ENCODE data around the gene NFIB.

The NFIB gene

GRCh38 chr9:14198047-14198840, 115.7 kb downstream of the NFIB start:
- Histone ChIP-seq H3K4me1 (ENCODE audit: control insufficient read depth, low read depth, low read length) (no peaks in the 10 kb centered on the region), H2AK5ac (ENCODE audit: low read length) (no peak overlapping the region), H4K8ac (ENCODE audit: low read depth, low read length) (no peak overlapping the region), H3K18ac (ENCODE audit: low read length) (no peak overlapping the region), H3K9ac (ENCODE audit: low read length) (no peak overlapping the region), H3K79me2 (ENCODE audit: control insufficient read depth, insufficient read depth, low read length) (no peaks in the 10 kb centered on the region), H3K23ac (ENCODE audit: low read length) (no peak overlapping the region), H3K27me3 (ENCODE audit: insufficient read depth, low read length, poor library complexity) (no peaks in the 10 kb centered on the region), H2BK15ac (replicated peaks; ENCODE audit: low read depth) (no peak overlapping the region), H4K5ac (ENCODE audit: low read length) (no peak overlapping the region), H3K27ac (ENCODE audit: low read depth, low read length) (no peak overlapping the region), H3K36me3 (ENCODE audit: control insufficient read depth, insufficient read depth, low read length) (no peaks in the 10 kb centered on the region), H2BK5ac (ENCODE audit: low read length) (no peak overlapping the region), H3K56ac (ENCODE audit: low read length) (no peak overlapping the region), H2BK120ac (ENCODE audit: low read depth, low read length) (no peak overlapping the region), H3K4me2 (ENCODE audit: low read length) (no peak overlapping the region), H3K4me3 (ENCODE audit: low read length) (no peak overlapping the region), H3K79me1 (ENCODE audit: low read length) (no peaks in the 10 kb centered on the region), H3K4ac (ENCODE audit: low read depth, low read length) (no peak overlapping the region)
- WGBS (ENCODE audit: extremely low coverage, insufficient coverage, low lambda C conversion rate), result no CpG with 5 or more reads among the region's 11 CpGs
- no peak for DNase-seq

GRCh38 chr9:14197325-14197858, 116.5 kb downstream of the NFIB start:
- Histone ChIP-seq H2AK5ac (ENCODE audit: low read length) (no peak overlapping the region), H3K27ac (ENCODE audit: low read depth, low read length) (no peak overlapping the region), H2BK15ac (replicated peaks; ENCODE audit: low read depth) (no peak overlapping the region), H3K36me3 (ENCODE audit: control insufficient read depth, insufficient read depth, low read length) (no peaks in the 10 kb centered on the region), H3K79me2 (ENCODE audit: control insufficient read depth, insufficient read depth, low read length) (no peaks in the 10 kb centered on the region), H3K56ac (ENCODE audit: low read length) (no peak overlapping the region), H3K4me2 (ENCODE audit: low read length) (no peak overlapping the region), H3K4me1 (ENCODE audit: control insufficient read depth, low read depth, low read length) (no peaks in the 10 kb centered on the region), H3K18ac (ENCODE audit: low read length) (no peak overlapping the region), H3K23ac (ENCODE audit: low read length) (no peak overlapping the region), H3K9ac (ENCODE audit: low read length) (no peak overlapping the region), H2BK120ac (ENCODE audit: low read depth, low read length) (no peak overlapping the region), H2BK5ac (ENCODE audit: low read length) (no peak overlapping the region), H3K27me3 (ENCODE audit: insufficient read depth, low read length, poor library complexity) (no peaks in the 10 kb centered on the region), H4K8ac (ENCODE audit: low read depth, low read length) (no peak overlapping the region), H4K5ac (ENCODE audit: low read length) (no peak overlapping the region), H3K79me1 (ENCODE audit: low read length) (no peaks in the 10 kb centered on the region), H3K4ac (ENCODE audit: low read depth, low read length) (no peak overlapping the region), H3K4me3 (ENCODE audit: low read length) (no peak overlapping the region)
- DNase-seq, result no peak
- WGBS (ENCODE audit: extremely low coverage, insufficient coverage, low lambda C conversion rate), result no CpG with 5 or more reads among the region's 4 CpGs

- no peaks in the 10 kb centered on the region for H3K79me2 ChIP-seq (ENCODE audit: control insufficient read depth, insufficient read depth, low read length)
- H3K79me1 ChIP-seq (ENCODE audit: low read length), result no peaks in the 10 kb centered on the region
- H3K23ac ChIP-seq (ENCODE audit: low read length), result no peak overlapping the region
- H3K4me3 ChIP-seq (ENCODE audit: low read length), result no peak overlapping the region
- no peak overlapping the region for H3K4me2 ChIP-seq (ENCODE audit: low read length)
- no peak overlapping the region for H4K5ac ChIP-seq (ENCODE audit: low read length)
- H2BK15ac ChIP-seq (replicated peaks; ENCODE audit: low read depth), result no peak overlapping the region
- no peak overlapping the region for H3K27ac ChIP-seq (ENCODE audit: low read depth, low read length)
- H3K4ac ChIP-seq (ENCODE audit: low read depth, low read length), result no peak overlapping the region
- H3K56ac ChIP-seq (ENCODE audit: low read length), result no peak overlapping the region
- no peak overlapping the region for H3K18ac ChIP-seq (ENCODE audit: low read length)
- no peak overlapping the region for H2BK120ac ChIP-seq (ENCODE audit: low read depth, low read length)
- no peak overlapping the region for H2AK5ac ChIP-seq (ENCODE audit: low read length)
- no peaks in the 10 kb centered on the region for H3K36me3 ChIP-seq (ENCODE audit: control insufficient read depth, insufficient read depth, low read length)
- WGBS (ENCODE audit: extremely low coverage, insufficient coverage, low lambda C conversion rate), result no CpG with 5 or more reads among the region's 7 CpGs
- no peak overlapping the region for H4K8ac ChIP-seq (ENCODE audit: low read depth, low read length)
- no peak for DNase-seq
- H3K9ac ChIP-seq (ENCODE audit: low read length), result no peak overlapping the region
- no peaks in the 10 kb centered on the region for H3K27me3 ChIP-seq (ENCODE audit: insufficient read depth, low read length, poor library complexity)
- H2BK5ac ChIP-seq (ENCODE audit: low read length), result no peak overlapping the region
- no peaks in the 10 kb centered on the region for H3K4me1 ChIP-seq (ENCODE audit: control insufficient read depth, low read depth, low read length)
Observed at GRCh38 chr9:14193328-14193990, 120.5 kb downstream of the NFIB start.

GRCh38 chr9:14192556-14192955, 121.4 kb downstream of the NFIB start:
- Histone ChIP-seq H3K4me3 (ENCODE audit: low read length) (no peak overlapping the region), H2AK5ac (ENCODE audit: low read length) (no peak overlapping the region), H3K4me2 (ENCODE audit: low read length) (no peak overlapping the region), H2BK15ac (replicated peaks; ENCODE audit: low read depth) (no peak overlapping the region), H3K9ac (ENCODE audit: low read length) (no peak overlapping the region), H3K79me1 (ENCODE audit: low read length) (no peaks in the 10 kb centered on the region), H3K56ac (ENCODE audit: low read length) (no peak overlapping the region), H3K23ac (ENCODE audit: low read length) (no peak overlapping the region), H2BK5ac (ENCODE audit: low read length) (no peak overlapping the region), H2BK120ac (ENCODE audit: low read depth, low read length) (no peak overlapping the region), H3K79me2 (ENCODE audit: control insufficient read depth, insufficient read depth, low read length) (no peaks in the 10 kb centered on the region), H4K5ac (ENCODE audit: low read length) (no peak overlapping the region), H4K8ac (ENCODE audit: low read depth, low read length) (no peak overlapping the region), H3K27me3 (ENCODE audit: insufficient read depth, low read length, poor library complexity) (no peaks in the 10 kb centered on the region), H3K4me1 (ENCODE audit: control insufficient read depth, low read depth, low read length) (peaks cover 2% of the 10 kb centered on the region), H3K27ac (ENCODE audit: low read depth, low read length) (no peak overlapping the region), H3K18ac (ENCODE audit: low read length) (no peak overlapping the region), H3K36me3 (ENCODE audit: control insufficient read depth, insufficient read depth, low read length) (no peaks in the 10 kb centered on the region), H3K4ac (ENCODE audit: low read depth, low read length) (no peak overlapping the region)
- peak; percentile 36 for DNase-seq
- no CpG with 5 or more reads among the region's 1 CpG for WGBS (ENCODE audit: extremely low coverage, insufficient coverage, low lambda C conversion rate)

- no peak overlapping the region for H2BK120ac ChIP-seq (ENCODE audit: low read depth, low read length)
- no peak overlapping the region for H3K4me2 ChIP-seq (ENCODE audit: low read length)
- H3K79me2 ChIP-seq (ENCODE audit: control insufficient read depth, insufficient read depth, low read length), result no peaks in the 10 kb centered on the region
- peaks cover 2% of the 10 kb centered on the region for H3K4me1 ChIP-seq (ENCODE audit: control insufficient read depth, low read depth, low read length)
- no peak for DNase-seq
- H3K56ac ChIP-seq (ENCODE audit: low read length), result no peak overlapping the region
- H3K4me3 ChIP-seq (ENCODE audit: low read length), result no peak overlapping the region
- H3K9ac ChIP-seq (ENCODE audit: low read length), result no peak overlapping the region
- no peaks in the 10 kb centered on the region for H3K27me3 ChIP-seq (ENCODE audit: insufficient read depth, low read length, poor library complexity)
- no peak overlapping the region for H4K5ac ChIP-seq (ENCODE audit: low read length)
- H3K79me1 ChIP-seq (ENCODE audit: low read length), result no peaks in the 10 kb centered on the region
- H3K23ac ChIP-seq (ENCODE audit: low read length), result no peak overlapping the region
- H2AK5ac ChIP-seq (ENCODE audit: low read length), result no peak overlapping the region
- no peak overlapping the region for H2BK15ac ChIP-seq (replicated peaks; ENCODE audit: low read depth)
- no CpG with 5 or more reads among the region's 1 CpG for WGBS (ENCODE audit: extremely low coverage, insufficient coverage, low lambda C conversion rate)
- H3K18ac ChIP-seq (ENCODE audit: low read length), result no peak overlapping the region
- no peak overlapping the region for H4K8ac ChIP-seq (ENCODE audit: low read depth, low read length)
- H3K36me3 ChIP-seq (ENCODE audit: control insufficient read depth, insufficient read depth, low read length), result no peaks in the 10 kb centered on the region
- no peak overlapping the region for H3K4ac ChIP-seq (ENCODE audit: low read depth, low read length)
- H3K27ac ChIP-seq (ENCODE audit: low read depth, low read length), result no peak overlapping the region
- H2BK5ac ChIP-seq (ENCODE audit: low read length), result no peak overlapping the region
Observed at GRCh38 chr9:14191512-14191911, 122.4 kb downstream of the NFIB start.

Data from mesendoderm (in vitro differentiated cells).